Ascending aorta (tissue), 2 donors: Measurements from ENCODE around the gene EPB41L2. TPM values are rescaled to one million over a fixed set of nuclear protein-coding genes. Genes with fewer than 3 reads are reported as not detected.

Experiments
- DNase-seq, 2 donors: peaks; one replicate each; pipeline ENCODE4 v3.0.0-alpha.2; 2019; ENCODE audit warnings: low spot score in 2 of 2
- H3K27ac ChIP-seq, 2 donors: fragments of 200-600 bp; sonication (generic); one replicate each; pipeline ENCODE4 v1.5.1; 2016 to 2017; ENCODE audit warnings: mild to moderate bottlenecking in 1 of 2
- H3K27me3 ChIP-seq: fragments of 200-600 bp; sonication (generic); one replicate; pipeline ENCODE4 v1.5.1; 2017
- H3K36me3 ChIP-seq, 2 donors: fragments of 200-600 bp; sonication (generic); one replicate each; pipeline ENCODE4 v1.5.1; 2016
- H3K4me1 ChIP-seq, 2 donors: fragments of 200-600 bp; sonication (generic); one replicate each; pipeline ENCODE4 v1.5.1; 2016 to 2017; ENCODE audit warnings: mild to moderate bottlenecking in 1 of 2
- H3K4me3 ChIP-seq, 2 donors: fragments of 200-600 bp; sonication (generic); one replicate each; pipeline ENCODE4 v1.5.1; 2016 to 2017; ENCODE audit warnings: mild to moderate bottlenecking in 1 of 2
- H3K9me3 ChIP-seq, 2 donors: fragments of 200-600 bp; sonication (generic); one replicate each; pipeline ENCODE4 v1.5.1; 2016
- intact Hi-C: fragments of 100-400 bp; cut with DNase I; formaldehyde crosslinking; loops from one replicate; pipeline ENCODE4 v1.15.1; 2023
- total RNA-seq: library from RNA; depleted of rRNA; stranded (reverse); fragments of >200 nt; gene quantifications from one replicate; pipeline ENCODE4 v1.1.0, GENCODE V29; 2016
- TF ChIP-seq, protein P1 (sequence below), 3 experiments: fragments of 200-600 bp in 2 of 3; fragments of 450-650 bp in 1 of 3; sonication (generic) in 2 of 3; IDR thresholded peaks; one replicate each; pipeline ENCODE4 v1.5.1; 2016 to 2019; ENCODE audit warnings: antibody characterized with exemption in 3 of 3, mild to moderate bottlenecking in 1 of 3, moderate library complexity in 1 of 3

EPB41L2 gene
- total RNA-seq, 1 donor from 2014 or later = 163 TPM

GRCh38 chr6:131007286-131007685, 55.8 kb downstream of the EPB41L2 start:
- Histone ChIP-seq H3K4me1 (peaks cover 0 to 11% of the 10 kb centered on the region in 2 donors), H3K36me3 (no peaks in the 10 kb centered on the region), H3K27ac (no peak overlapping the region), H3K9me3 (peaks cover 0 to 11% of the 10 kb centered on the region in 2 donors), H3K27me3 (no peaks in the 10 kb centered on the region), H3K4me3 (no peak overlapping the region)
- intact Hi-C loops = no loop called here
- no peak for DNase-seq
- TF ChIP-seq, protein P1, sequence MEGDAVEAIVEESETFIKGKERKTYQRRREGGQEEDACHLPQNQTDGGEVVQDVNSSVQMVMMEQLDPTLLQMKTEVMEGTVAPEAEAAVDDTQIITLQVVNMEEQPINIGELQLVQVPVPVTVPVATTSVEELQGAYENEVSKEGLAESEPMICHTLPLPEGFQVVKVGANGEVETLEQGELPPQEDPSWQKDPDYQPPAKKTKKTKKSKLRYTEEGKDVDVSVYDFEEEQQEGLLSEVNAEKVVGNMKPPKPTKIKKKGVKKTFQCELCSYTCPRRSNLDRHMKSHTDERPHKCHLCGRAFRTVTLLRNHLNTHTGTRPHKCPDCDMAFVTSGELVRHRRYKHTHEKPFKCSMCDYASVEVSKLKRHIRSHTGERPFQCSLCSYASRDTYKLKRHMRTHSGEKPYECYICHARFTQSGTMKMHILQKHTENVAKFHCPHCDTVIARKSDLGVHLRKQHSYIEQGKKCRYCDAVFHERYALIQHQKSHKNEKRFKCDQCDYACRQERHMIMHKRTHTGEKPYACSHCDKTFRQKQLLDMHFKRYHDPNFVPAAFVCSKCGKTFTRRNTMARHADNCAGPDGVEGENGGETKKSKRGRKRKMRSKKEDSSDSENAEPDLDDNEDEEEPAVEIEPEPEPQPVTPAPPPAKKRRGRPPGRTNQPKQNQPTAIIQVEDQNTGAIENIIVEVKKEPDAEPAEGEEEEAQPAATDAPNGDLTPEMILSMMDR (IDR thresholded peaks at IDR 0.05) = no peak

GRCh38 chr6:131005439-131006016, 57.5 kb downstream of the EPB41L2 start:
- intact Hi-C loops = no loop called here
- Histone ChIP-seq H3K4me1 (peaks cover 0 to 13% of the 10 kb centered on the region in 2 donors), H3K9me3 (peaks cover 0 to 11% of the 10 kb centered on the region in 2 donors), H3K36me3 (no peaks in the 10 kb centered on the region), H3K27me3 (no peaks in the 10 kb centered on the region), H3K4me3 (no peak overlapping the region), H3K27ac (no peak overlapping the region)
- no peak for DNase-seq
- TF ChIP-seq, protein P1 (IDR thresholded peaks at IDR 0.05) = no peak

GRCh38 chr6:131004936-131005335, 58.1 kb downstream of the EPB41L2 start:
- Histone ChIP-seq H3K4me3 (no peak overlapping the region), H3K27ac (no peak overlapping the region), H3K27me3 (no peaks in the 10 kb centered on the region), H3K9me3 (peaks cover 0 to 11% of the 10 kb centered on the region in 2 donors), H3K4me1 (peaks cover 0 to 14% of the 10 kb centered on the region in 2 donors), H3K36me3 (no peaks in the 10 kb centered on the region)
- intact Hi-C loops = loop anchor here (5.0 kb wide), 1 partner anchor 57 kb away; the partner anchor contains the start of gene EPB41L2
- DNase-seq = no peak
- TF ChIP-seq, protein P1 (IDR thresholded peaks at IDR 0.05) = no peak

GRCh38 chr6:131004387-131004755, 58.7 kb downstream of the EPB41L2 start:
- DNase-seq = no peak
- no peak overlapping the region for H3K4me3 ChIP-seq
- H3K9me3 ChIP-seq = peaks cover 0 to 11% of the 10 kb centered on the region in 2 donors
- no peaks in the 10 kb centered on the region for H3K36me3 ChIP-seq
- TF ChIP-seq, protein P1 (IDR thresholded peaks at IDR 0.05) = no peak
- intact Hi-C loops = loop anchor here (5.0 kb wide), 1 partner anchor 58 kb away; the partner anchor contains the start of gene EPB41L2
- H3K4me1 ChIP-seq = peaks cover 0 to 14% of the 10 kb centered on the region in 2 donors
- no peaks in the 10 kb centered on the region for H3K27me3 ChIP-seq
- H3K27ac ChIP-seq = no peak overlapping the region

- intact Hi-C loops = loop anchor here (5.0 kb wide), 1 partner anchor 59 kb away; the partner anchor contains the start of gene EPB41L2
- Histone ChIP-seq H3K27me3 (no peaks in the 10 kb centered on the region), H3K4me3 (no peak overlapping the region), H3K9me3 (peaks cover 0 to 11% of the 10 kb centered on the region in 2 donors), H3K27ac (no peak overlapping the region), H3K36me3 (no peaks in the 10 kb centered on the region), H3K4me1 (peaks cover 0 to 14% of the 10 kb centered on the region in 2 donors)
- no peak for DNase-seq
- TF ChIP-seq, protein P1 (IDR thresholded peaks at IDR 0.05) = no peak
Observed at GRCh38 chr6:131003488-131004386, 59.3 kb downstream of the EPB41L2 start.
